ENCODE data around the gene CAMKV. TPM values are rescaled to one million over a fixed set of nuclear protein-coding genes. Genes with fewer than 3 reads are reported as not detected.
"Not testable (repeated sequence)": the region's sequence is repeated elsewhere in the genome, so short reads cannot be mapped to it uniquely, and the experiment has no call there.

Gene CAMKV, protein sequence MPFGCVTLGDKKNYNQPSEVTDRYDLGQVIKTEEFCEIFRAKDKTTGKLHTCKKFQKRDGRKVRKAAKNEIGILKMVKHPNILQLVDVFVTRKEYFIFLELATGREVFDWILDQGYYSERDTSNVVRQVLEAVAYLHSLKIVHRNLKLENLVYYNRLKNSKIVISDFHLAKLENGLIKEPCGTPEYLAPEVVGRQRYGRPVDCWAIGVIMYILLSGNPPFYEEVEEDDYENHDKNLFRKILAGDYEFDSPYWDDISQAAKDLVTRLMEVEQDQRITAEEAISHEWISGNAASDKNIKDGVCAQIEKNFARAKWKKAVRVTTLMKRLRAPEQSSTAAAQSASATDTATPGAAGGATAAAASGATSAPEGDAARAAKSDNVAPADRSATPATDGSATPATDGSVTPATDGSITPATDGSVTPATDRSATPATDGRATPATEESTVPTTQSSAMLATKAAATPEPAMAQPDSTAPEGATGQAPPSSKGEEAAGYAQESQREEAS
- not detected for total RNA-seq

DNA sequence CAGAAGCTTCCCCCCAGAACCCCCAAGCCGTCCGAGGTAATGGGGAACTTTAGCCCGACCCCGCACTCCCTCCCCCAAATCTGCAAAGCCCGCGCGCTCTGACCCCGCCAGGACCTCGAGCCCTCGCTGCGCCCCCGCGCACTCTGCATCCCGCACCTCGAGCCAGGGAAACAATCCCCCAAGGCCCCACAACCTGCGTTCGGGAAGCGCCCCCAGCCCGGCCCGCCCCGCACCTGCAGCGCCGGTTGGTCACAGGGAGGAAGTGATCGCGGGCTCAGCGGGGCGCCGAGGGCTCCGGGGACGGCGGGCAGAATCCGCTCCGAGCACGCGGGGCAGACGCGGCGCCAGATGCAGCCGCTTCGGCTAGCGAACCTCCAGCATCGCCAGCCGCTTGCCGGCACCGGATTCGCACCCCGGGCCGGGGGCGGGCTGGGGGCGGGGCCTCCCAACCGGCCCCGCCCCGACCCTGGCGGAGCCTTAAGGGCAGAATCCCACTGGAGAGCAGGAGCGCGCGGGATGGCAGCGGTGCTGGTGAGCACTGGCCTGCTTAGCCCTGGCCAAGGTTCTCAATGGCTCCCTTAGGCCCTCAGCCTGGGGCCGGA is at the start of gene CAMKV:
TSS of gene CAMKV (minus strand) at position 382 of the 602 bp plus-strand sequence. CDS start 7,518 bp downstream, outside the sequence.
- H3K9me3 ChIP-seq, result no peaks in the 10 kb centered on the region

DNA sequence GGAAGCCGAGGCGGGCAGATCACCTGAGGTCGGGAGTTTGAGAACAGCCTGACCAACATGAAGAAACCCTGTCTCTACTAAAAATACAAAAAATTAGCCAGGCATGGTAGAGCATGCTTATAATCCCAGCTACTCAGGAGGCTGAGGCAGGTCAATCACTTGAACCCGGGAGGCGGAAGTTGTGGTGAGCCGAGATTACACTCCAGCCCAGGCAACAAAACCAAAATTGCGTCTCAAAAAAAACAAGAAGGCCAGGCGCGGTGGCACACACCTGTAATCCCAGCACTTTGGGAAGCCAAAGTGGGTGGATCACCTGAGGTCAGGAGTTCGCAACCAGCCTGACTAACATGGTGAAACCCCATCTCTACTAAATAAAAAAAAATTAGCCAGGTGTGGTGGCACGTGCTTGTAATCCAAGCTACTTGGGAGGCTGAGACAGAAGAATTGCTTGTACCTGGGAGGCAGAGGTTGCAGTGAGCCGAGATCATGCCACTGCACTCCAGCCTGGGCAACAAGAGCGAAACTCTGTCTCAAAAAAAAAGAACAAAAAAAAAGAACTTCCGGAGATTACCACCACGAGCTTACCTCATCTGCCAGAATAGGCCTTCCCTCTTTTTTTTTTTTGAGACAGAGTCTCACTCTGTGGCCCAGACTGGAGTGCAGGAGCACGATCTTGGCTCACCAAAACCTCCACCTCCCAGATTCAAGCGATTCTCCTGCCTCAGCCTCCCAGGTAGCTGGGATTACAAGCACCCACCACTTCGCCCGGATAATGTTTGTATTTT is 48.3 kb upstream of the CAMKV start:
- H3K27me3 ChIP-seq; H3K4me1 ChIP-seq; H3K4me3 ChIP-seq; intact Hi-C loops (cut with DNase I); H3K27ac ChIP-seq; H3K36me3 ChIP-seq; H3K9me3 ChIP-seq; DNase-seq (ENCODE audit: extremely low spot score in 2 of 2): not testable (repeated sequence)

More for the DNA sequence above, at the start of gene CAMKV:
- Histone ChIP-seq H3K27me3 (no peaks in the 10 kb centered on the region), H3K4me1 (peaks cover 11% of the 10 kb centered on the region), H3K36me3 (no peaks in the 10 kb centered on the region), H3K4me3 (peak within 1 kb of the TSS; percentile 22 to 23), H3K27ac (no peak within 1 kb of the TSS)
- intact Hi-C loops (cut with DNase I), result no loop called here
- DNase-seq (ENCODE audit: extremely low spot score in 2 of 2), result no peak
- TF ChIP-seq, protein P1, sequence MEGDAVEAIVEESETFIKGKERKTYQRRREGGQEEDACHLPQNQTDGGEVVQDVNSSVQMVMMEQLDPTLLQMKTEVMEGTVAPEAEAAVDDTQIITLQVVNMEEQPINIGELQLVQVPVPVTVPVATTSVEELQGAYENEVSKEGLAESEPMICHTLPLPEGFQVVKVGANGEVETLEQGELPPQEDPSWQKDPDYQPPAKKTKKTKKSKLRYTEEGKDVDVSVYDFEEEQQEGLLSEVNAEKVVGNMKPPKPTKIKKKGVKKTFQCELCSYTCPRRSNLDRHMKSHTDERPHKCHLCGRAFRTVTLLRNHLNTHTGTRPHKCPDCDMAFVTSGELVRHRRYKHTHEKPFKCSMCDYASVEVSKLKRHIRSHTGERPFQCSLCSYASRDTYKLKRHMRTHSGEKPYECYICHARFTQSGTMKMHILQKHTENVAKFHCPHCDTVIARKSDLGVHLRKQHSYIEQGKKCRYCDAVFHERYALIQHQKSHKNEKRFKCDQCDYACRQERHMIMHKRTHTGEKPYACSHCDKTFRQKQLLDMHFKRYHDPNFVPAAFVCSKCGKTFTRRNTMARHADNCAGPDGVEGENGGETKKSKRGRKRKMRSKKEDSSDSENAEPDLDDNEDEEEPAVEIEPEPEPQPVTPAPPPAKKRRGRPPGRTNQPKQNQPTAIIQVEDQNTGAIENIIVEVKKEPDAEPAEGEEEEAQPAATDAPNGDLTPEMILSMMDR (IDR thresholded peaks at IDR 0.05), result no peak
- no peak for TF ChIP-seq POLR2AphosphoS5 (IDR thresholded peaks at IDR 0.05; ENCODE audit: insufficient read depth in 1 of 2, low read depth in 1 of 2)

DNA sequence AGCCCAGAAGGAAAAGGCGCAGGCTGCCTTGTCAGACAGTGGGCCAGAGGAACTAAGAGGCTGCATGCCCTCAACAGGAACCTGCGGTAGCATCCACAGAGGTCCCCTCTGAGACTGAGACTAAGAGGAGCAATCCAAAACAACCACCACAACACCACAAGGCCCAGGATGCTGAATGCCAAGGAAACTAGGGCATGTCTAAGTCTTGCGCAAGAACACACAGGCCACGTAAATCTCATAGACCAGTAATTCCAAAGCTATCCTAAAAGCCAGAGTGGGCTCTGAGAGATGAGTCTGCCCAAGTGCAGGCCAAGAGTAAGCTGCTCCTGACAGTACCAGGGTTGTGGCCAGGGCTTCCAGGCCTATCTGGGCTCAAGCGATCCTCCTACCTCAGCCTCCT is 47.0 kb upstream of the CAMKV start:
- no peak overlapping the region for H3K27ac ChIP-seq
- H3K4me3 ChIP-seq, result no peak overlapping the region
- no peaks in the 10 kb centered on the region for H3K4me1 ChIP-seq
- H3K9me3 ChIP-seq, result no peaks in the 10 kb centered on the region
- H3K27me3 ChIP-seq, result no peaks in the 10 kb centered on the region
- H3K36me3 ChIP-seq, result peaks cover 0 to 2% of the 10 kb centered on the region in 2 donors
- intact Hi-C loops (cut with DNase I), result no loop called here
- TF ChIP-seq, protein P1 (IDR thresholded peaks at IDR 0.05), result no peak
- TF ChIP-seq POLR2A (IDR thresholded peaks at IDR 0.05) (no peak), POLR2AphosphoS5 (IDR thresholded peaks at IDR 0.05; ENCODE audit: insufficient read depth in 1 of 2, low read depth in 1 of 2) (no peak)
- DNase-seq (ENCODE audit: extremely low spot score in 2 of 2), result no peak

DNA sequence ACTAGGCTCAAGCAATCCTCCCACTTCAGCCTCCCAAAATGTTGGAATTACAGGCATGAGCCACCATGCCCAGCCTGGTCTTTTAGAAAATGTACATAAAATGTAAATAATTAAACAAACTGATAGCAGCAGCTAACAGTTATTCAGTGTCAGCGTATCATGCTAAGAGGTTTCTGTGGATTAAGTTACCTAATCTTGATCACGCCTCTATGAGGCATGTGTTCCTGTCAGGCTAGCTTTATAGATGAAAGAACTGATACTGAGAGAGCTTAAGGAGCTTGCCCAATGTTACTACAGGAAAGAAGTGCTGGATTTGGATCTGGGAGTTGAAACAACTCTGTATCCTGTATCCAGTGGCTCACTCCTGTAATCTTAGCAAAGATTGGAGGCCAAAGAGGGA is 45.2 kb upstream of the CAMKV start:
- Histone ChIP-seq H3K9me3 (no peaks in the 10 kb centered on the region), H3K36me3 (peaks cover 0 to 11% of the 10 kb centered on the region in 2 donors), H3K27me3 (no peaks in the 10 kb centered on the region), H3K4me3 (no peak overlapping the region), H3K27ac (no peak overlapping the region), H3K4me1 (no peaks in the 10 kb centered on the region)
- no peak for DNase-seq (ENCODE audit: extremely low spot score in 2 of 2)
- TF ChIP-seq POLR2AphosphoS5 (IDR thresholded peaks at IDR 0.05; ENCODE audit: insufficient read depth in 1 of 2, low read depth in 1 of 2), result peak in 1 of 2 donors; percentile 45
- TF ChIP-seq, protein P1 (IDR thresholded peaks at IDR 0.05), result no peak
- no peak for TF ChIP-seq POLR2A (IDR thresholded peaks at IDR 0.05)
- intact Hi-C loops (cut with DNase I), result no loop called here

DNA sequence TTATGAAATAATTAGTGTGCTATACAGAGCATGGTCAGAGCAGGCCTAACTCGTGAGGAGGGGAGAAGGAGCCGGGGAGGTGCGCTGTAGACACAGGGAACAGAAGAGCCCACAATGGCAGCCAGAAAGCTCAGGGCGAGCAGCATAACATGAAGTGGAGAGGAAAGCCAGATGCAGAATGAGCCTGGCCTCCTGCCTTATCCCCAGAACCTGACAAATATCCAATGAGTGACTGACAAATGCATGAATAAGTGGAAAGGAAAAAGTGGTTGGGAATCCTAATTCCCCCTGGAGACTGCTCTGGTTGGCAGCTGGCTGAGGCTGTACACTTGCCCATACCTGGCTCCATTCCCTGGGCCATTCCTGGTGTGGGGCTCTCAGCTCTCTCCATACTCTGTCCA is 43.2 kb upstream of the CAMKV start:
- Histone ChIP-seq H3K4me1 (no peaks in the 10 kb centered on the region), H3K36me3 (peaks cover 0 to 17% of the 10 kb centered on the region in 2 donors), H3K27me3 (no peaks in the 10 kb centered on the region), H3K4me3 (no peak overlapping the region), H3K9me3 (no peaks in the 10 kb centered on the region), H3K27ac (no peak overlapping the region)
- no peak for DNase-seq (ENCODE audit: extremely low spot score in 2 of 2)
- TF ChIP-seq POLR2AphosphoS5 (IDR thresholded peaks at IDR 0.05; ENCODE audit: insufficient read depth in 1 of 2, low read depth in 1 of 2), result no peak
- no peak for TF ChIP-seq POLR2A (IDR thresholded peaks at IDR 0.05)
- TF ChIP-seq, protein P1 (IDR thresholded peaks at IDR 0.05), result no peak
- intact Hi-C loops (cut with DNase I), result no loop called here

Data from vagina (tissue), 2 donors.